Transverse colon (tissue), 4 donors: ENCODE data around the gene MRPL27. TPM values are rescaled to one million over a fixed set of nuclear protein-coding genes. Genes with fewer than 3 reads are reported as not detected.

Experiments used
- DNase-seq: peaks from one replicate; pipeline ENCODE4 v3.0.0-alpha.2; 2019
- H3K27ac ChIP-seq, 4 donors: fragments of 200-600 bp; sonication (generic); 2 replicates each; pipeline ENCODE4 v1.5.1; 2016 to 2018; ENCODE audit warnings: inconsistent platforms in 4 of 4
- H3K27me3 ChIP-seq: fragments of 200-600 bp; sonication (generic); 2 replicates; pipeline ENCODE4 v1.5.1; 2017; ENCODE audit warnings: inconsistent platforms
- H3K36me3 ChIP-seq, 4 donors: fragments of 200-600 bp; sonication (generic); 2 replicates each; pipeline ENCODE4 v1.5.1; 2017 to 2019; ENCODE audit warnings: inconsistent platforms in 4 of 4
- H3K4me1 ChIP-seq, 4 donors: fragments of 200-600 bp; sonication (generic); 2 replicates each; pipeline ENCODE4 v1.5.1; 2017 to 2020; ENCODE audit warnings: inconsistent platforms in 4 of 4
- H3K4me3 ChIP-seq, 4 donors: fragments of 200-600 bp; sonication (generic); 1 replicate in 1 of 4; 2 replicates in 3 of 4; pipeline versions ENCODE4 v1.5.1 to v1.6.1; 2017 to 2019; ENCODE audit warnings: inconsistent platforms in 4 of 4
- H3K9me3 ChIP-seq, 2 donors: fragments of 200-600 bp; sonication (generic); 2 replicates each; pipeline ENCODE4 v1.5.1; 2017 to 2019; ENCODE audit warnings: inconsistent platforms in 2 of 2
- CTCF ChIP-seq, 5 experiments: fragments of 200-600 bp in 3 of 5; fragments of 450-650 bp in 2 of 5; sonication (generic) in 3 of 5; IDR thresholded peaks; 1 replicate in 2 of 5; 2 replicates in 3 of 5; pipeline ENCODE4 v1.5.1; 2016 to 2017; ENCODE audit warnings: antibody characterized with exemption in 5 of 5, inconsistent platforms in 3 of 5, mild to moderate bottlenecking in 2 of 5, moderate library complexity in 1 of 5
- EP300 ChIP-seq: sonication (generic); formaldehyde crosslinking; IDR thresholded peaks from one replicate; pipeline ENCODE4 v1.6.1; 2017; ENCODE audit warnings: antibody characterized with exemption, low read depth
- POLR2A ChIP-seq: fragments of 450-650 bp; IDR thresholded peaks from one replicate; pipeline ENCODE4 v1.6.1; 2016; ENCODE audit warnings: antibody characterized with exemption, mild to moderate bottlenecking, moderate library complexity
- POLR2AphosphoS5 ChIP-seq, 3 donors: sonication (generic); formaldehyde crosslinking; IDR thresholded peaks; one replicate each; pipeline ENCODE4 v1.6.1; 2016; ENCODE audit warnings: antibody characterized with exemption in 3 of 3
- WGBS, 2 donors: methylation state at CpG; one replicate each; pipeline ENCODE4 v1.1.5; 2018; ENCODE audit warnings: low coverage in 1 of 2; 5-methylcytosine and 5-hydroxymethylcytosine counted together
- in situ Hi-C, 4 donors: fragments of 200-750 bp; cut with MboI; loops; one replicate each; pipeline versions ENCODE4 v1.15.0 to v1.15.1; 2017; ENCODE audit warnings: low sequenced_read_pairs in 3 of 4, low pct_ligation_motif_present in 1 of 4, low pct_unique_long_range_greater_than_20kb in 1 of 4
- intact Hi-C: fragments of 100-400 bp; cut with DNase I; formaldehyde crosslinking; loops from one replicate; pipeline ENCODE4 v1.15.1; 2023; ENCODE audit warnings: low total_unique reads
- total RNA-seq, 4 donors: library from RNA; depleted of rRNA; stranded (reverse); fragments of >200 nt; gene quantifications; one replicate each; pipeline ENCODE4 v1.1.0, GENCODE V29; 2016

Gene MRPL27
- total RNA-seq, 4 donors from 2014 or later, result 4.9 to 97.5 (median 46.9) TPM

GRCh38 chr17:50331085-50331791, 41.7 kb downstream of the MRPL27 start:
- no peak for DNase-seq
- H3K27ac ChIP-seq, result no peak overlapping the region
- H3K36me3 ChIP-seq, result no peaks in the 10 kb centered on the region
- intact Hi-C loops (loop anchor here (10.0 kb wide), 1 partner anchor 616 kb away; no protein-coding TSS in a partner anchor), in situ Hi-C loops (no loop called here)
- H3K9me3 ChIP-seq, result no peaks in the 10 kb centered on the region
- TF ChIP-seq POLR2A, result no peak
- no peak for TF ChIP-seq POLR2AphosphoS5 (IDR thresholded peaks at IDR 0.05)
- no peak for TF ChIP-seq CTCF (IDR thresholded peaks at IDR 0.05)
- TF ChIP-seq EP300, result no peak
- no peaks in the 10 kb centered on the region for H3K4me1 ChIP-seq
- WGBS, 2 donors, result 40 to 66% methylated on average over 1 to 4 of the region's 4 CpGs
- H3K4me3 ChIP-seq, result no peak overlapping the region
- H3K27me3 ChIP-seq, result peaks cover 6% of the 10 kb centered on the region

GRCh38 chr17:50330151-50330775, 42.7 kb downstream of the MRPL27 start:
- H3K9me3 ChIP-seq, result no peaks in the 10 kb centered on the region
- H3K36me3 ChIP-seq, result no peaks in the 10 kb centered on the region
- no peak overlapping the region for H3K27ac ChIP-seq
- DNase-seq, result no peak
- no peak overlapping the region for H3K4me3 ChIP-seq
- peaks cover 6% of the 10 kb centered on the region for H3K27me3 ChIP-seq
- in situ Hi-C loops (no loop called here), intact Hi-C loops (loop anchor here (10.0 kb wide), 1 partner anchor 615 kb away; no protein-coding TSS in a partner anchor)
- WGBS, 2 donors, result 74 to 89% methylated on average over 6 to 11 of the region's 11 CpGs
- no peaks in the 10 kb centered on the region for H3K4me1 ChIP-seq
- no peak for TF ChIP-seq POLR2A
- no peak for TF ChIP-seq EP300

DNA sequence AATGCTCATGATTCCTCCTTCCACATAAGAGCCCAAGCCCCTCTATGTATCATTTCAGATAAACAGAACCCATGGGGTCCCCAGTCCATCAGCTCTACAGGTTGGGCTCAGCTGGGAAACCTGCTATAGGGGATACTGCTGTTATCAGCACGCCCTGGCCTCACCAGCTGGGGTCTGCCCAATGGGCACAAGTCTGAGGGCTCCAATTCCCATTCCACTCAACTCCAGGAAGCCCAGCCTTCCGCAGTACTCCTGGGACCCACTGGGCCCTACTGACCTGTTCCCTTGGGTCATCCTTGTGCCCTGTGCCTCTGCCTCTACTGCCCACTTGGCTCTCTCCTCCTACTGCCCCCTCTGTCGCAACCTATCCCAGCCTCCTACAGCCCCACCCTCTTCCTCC, 43.3 kb downstream of the MRPL27 start:
- Histone ChIP-seq H3K27ac (no peak overlapping the region), H3K4me3 (no peak overlapping the region), H3K36me3 (no peaks in the 10 kb centered on the region), H3K4me1 (no peaks in the 10 kb centered on the region), H3K9me3 (no peaks in the 10 kb centered on the region), H3K27me3 (peaks cover 6% of the 10 kb centered on the region)
- no peak for DNase-seq
- in situ Hi-C loops, result no loop called here
- WGBS, 2 donors, result 86% methylated on average over 3 of the region's 3 CpGs; no CpG with 5 or more reads in 1 of the 2 donors
- TF ChIP-seq EP300, result no peak
- TF ChIP-seq CTCF (IDR thresholded peaks at IDR 0.05), result no peak
- no peak for TF ChIP-seq POLR2AphosphoS5 (IDR thresholded peaks at IDR 0.05)
- no peak for TF ChIP-seq POLR2A
- intact Hi-C loops, result loop anchor here (10.0 kb wide), 1 partner anchor 615 kb away; no protein-coding TSS in a partner anchor

GRCh38 chr17:50328363-50329325, 44.3 kb downstream of the MRPL27 start:
- intact Hi-C loops (no loop called here), in situ Hi-C loops (no loop called here)
- Histone ChIP-seq H3K4me1 (no peaks in the 10 kb centered on the region), H3K4me3 (no peak overlapping the region), H3K27me3 (peaks cover 6% of the 10 kb centered on the region), H3K36me3 (no peaks in the 10 kb centered on the region), H3K27ac (peak overlapping the region in 1 of 4 donors; percentile 34), H3K9me3 (no peaks in the 10 kb centered on the region)
- DNase-seq, result no peak
- 59 to 74% methylated on average over 7 to 18 of the region's 21 CpGs for WGBS, 2 donors
- TF ChIP-seq EP300, result no peak
- TF ChIP-seq CTCF (IDR thresholded peaks at IDR 0.05), result no peak
- TF ChIP-seq POLR2AphosphoS5 (IDR thresholded peaks at IDR 0.05), result peak in 2 of 3 donors; percentile 37 to 50
